ENCODE data around the gene ZRANB1. TPM values are rescaled to one million over a fixed set of nuclear protein-coding genes. Genes with fewer than 3 reads are reported as not detected.

The ZRANB1 gene
- total RNA-seq, 1 donor from 2014 or later: 21.8 TPM

GRCh38 chr10:124949543-124949942, 7.6 kb downstream of the ZRANB1 start:
- Histone ChIP-seq H3K27me3 (no peaks in the 10 kb centered on the region), H2AFZ (replicated peaks) (no peak overlapping the region), H3K4me2 (no peak overlapping the region), H3K36me3 (no peaks in the 10 kb centered on the region), H3K4me1 (no peaks in the 10 kb centered on the region), H3K9me3 (ENCODE audit: low read depth) (no peaks in the 10 kb centered on the region), H3K4me3 (no peak overlapping the region), H3K79me2 (ENCODE audit: low read depth) (peaks cover 100% of the 10 kb centered on the region), H3K9ac (no peak overlapping the region), H3K27ac (no peak overlapping the region), H3F3A (ENCODE audit: low read depth) (no peaks in the 10 kb centered on the region), H4K20me1 (ENCODE audit: low read depth) (peaks cover 64% of the 10 kb centered on the region)
- H3K27ac Mint-ChIP-seq: no peak overlapping the region
- H3K27me3 Mint-ChIP-seq (ENCODE audit: insufficient read depth, low read depth): peaks cover 2% of the 10 kb centered on the region
- H3K36me3 Mint-ChIP-seq: peaks cover 30% of the 10 kb centered on the region
- H3K9me3 Mint-ChIP-seq: no peaks in the 10 kb centered on the region
- no peak overlapping the region for H3K4me3 Mint-ChIP-seq
- peaks cover 9% of the 10 kb centered on the region for H3K4me1 Mint-ChIP-seq
- no peak for DNase-seq (ENCODE audit: low spot score)
- TF ChIP-seq EZH2phosphoT487 (IDR thresholded peaks at IDR 0.05) (no peak), EZH2 (IDR thresholded peaks at IDR 0.05) (no peak)

GRCh38 chr10:124952123-124952522, 10.2 kb downstream of the ZRANB1 start:
- H3K36me3 ChIP-seq: no peaks in the 10 kb centered on the region
- no peak overlapping the region for H3K27ac ChIP-seq
- Mint-ChIP-seq H3K4me1 (peaks cover 6% of the 10 kb centered on the region), H3K4me3 (no peak overlapping the region), H3K36me3 (peaks cover 21% of the 10 kb centered on the region), H3K27ac (no peak overlapping the region), H3K27me3 (ENCODE audit: insufficient read depth, low read depth) (peaks cover 2% of the 10 kb centered on the region), H3K9me3 (no peaks in the 10 kb centered on the region)
- H3K9me3 ChIP-seq (ENCODE audit: low read depth): no peaks in the 10 kb centered on the region
- H3K4me1 ChIP-seq: no peaks in the 10 kb centered on the region
- no peak for DNase-seq (ENCODE audit: low spot score)
- H3K27me3 ChIP-seq: no peaks in the 10 kb centered on the region
- no peak overlapping the region for H3K4me2 ChIP-seq
- TF ChIP-seq CTCF (IDR thresholded peaks at IDR 0.05) (no peak), EZH2phosphoT487 (IDR thresholded peaks at IDR 0.05) (no peak), EZH2 (IDR thresholded peaks at IDR 0.05) (no peak)
- H2AFZ ChIP-seq (replicated peaks): no peak overlapping the region
- peaks cover 99% of the 10 kb centered on the region for H3K79me2 ChIP-seq (ENCODE audit: low read depth)
- no peak overlapping the region for H3K4me3 ChIP-seq
- H3F3A ChIP-seq (ENCODE audit: low read depth): no peaks in the 10 kb centered on the region
- peaks cover 57% of the 10 kb centered on the region for H4K20me1 ChIP-seq (ENCODE audit: low read depth)
- no peak overlapping the region for H3K9ac ChIP-seq

DNA sequence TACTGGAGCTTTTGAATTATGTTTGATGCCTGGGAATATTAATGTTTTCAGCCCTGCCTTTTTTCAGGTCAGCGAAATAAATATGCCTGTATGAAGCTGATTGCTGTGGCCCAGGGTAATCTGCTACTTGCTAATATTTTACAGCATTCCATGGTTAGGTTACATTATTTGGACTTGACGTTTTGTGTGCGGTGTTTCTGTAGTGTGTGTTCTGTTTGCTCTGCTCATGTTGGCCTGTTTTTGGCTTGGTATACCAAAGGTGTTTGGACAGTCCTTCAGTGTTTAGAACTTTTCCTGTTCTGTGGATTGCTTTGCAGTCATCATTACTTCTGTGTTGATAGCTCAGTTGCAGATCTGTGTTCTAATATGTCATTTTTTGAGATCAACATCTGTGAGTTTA, 11.5 kb downstream of the ZRANB1 start:
- peaks cover 10% of the 10 kb centered on the region for H3K4me1 Mint-ChIP-seq
- H2AFZ ChIP-seq (replicated peaks): no peak overlapping the region
- no peaks in the 10 kb centered on the region for H3K9me3 Mint-ChIP-seq
- no peak overlapping the region for H3K4me2 ChIP-seq
- no peak for DNase-seq (ENCODE audit: low spot score)
- H3K36me3 Mint-ChIP-seq: peaks cover 14% of the 10 kb centered on the region
- H3K79me2 ChIP-seq (ENCODE audit: low read depth): peaks cover 99% of the 10 kb centered on the region
- TF ChIP-seq EZH2phosphoT487 (IDR thresholded peaks at IDR 0.05) (no peak), EZH2 (IDR thresholded peaks at IDR 0.05) (no peak), CTCF (IDR thresholded peaks at IDR 0.05) (no peak)
- peaks cover 58% of the 10 kb centered on the region for H4K20me1 ChIP-seq (ENCODE audit: low read depth)
- no peak overlapping the region for H3K4me3 ChIP-seq
- no peak overlapping the region for H3K9ac ChIP-seq
- H3K27me3 ChIP-seq: no peaks in the 10 kb centered on the region
- no peaks in the 10 kb centered on the region for H3K4me1 ChIP-seq
- H3K27ac Mint-ChIP-seq: peak overlapping the region; percentile 11
- H3K27me3 Mint-ChIP-seq (ENCODE audit: insufficient read depth, low read depth): peaks cover 2% of the 10 kb centered on the region
- no peaks in the 10 kb centered on the region for H3K9me3 ChIP-seq (ENCODE audit: low read depth)
- no peaks in the 10 kb centered on the region for H3K36me3 ChIP-seq
- H3K4me3 Mint-ChIP-seq: no peak overlapping the region
- no peaks in the 10 kb centered on the region for H3F3A ChIP-seq (ENCODE audit: low read depth)
- no peak overlapping the region for H3K27ac ChIP-seq

DNA sequence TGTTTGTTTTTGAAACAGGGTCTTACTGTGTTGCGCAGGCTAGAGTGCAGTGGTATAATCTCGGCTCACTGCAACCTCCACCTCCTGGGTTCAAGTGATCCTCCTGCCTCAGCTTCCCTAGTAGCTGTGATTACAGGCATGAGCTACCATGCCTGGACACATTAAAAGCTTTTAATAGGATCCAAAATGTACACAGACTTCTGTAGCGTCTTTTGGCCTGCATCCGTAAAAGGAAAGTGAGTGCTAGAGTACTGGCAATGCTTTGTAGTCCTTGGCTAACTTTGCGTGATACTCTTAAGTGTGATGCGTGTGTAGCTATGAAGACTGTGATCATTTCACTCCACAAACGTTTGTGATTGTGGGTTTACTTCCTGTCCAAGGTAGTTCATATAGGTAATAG, 13.3 kb downstream of the ZRANB1 start:
- Histone ChIP-seq H3K9ac (no peak overlapping the region), H3K4me3 (no peak overlapping the region), H4K20me1 (ENCODE audit: low read depth) (peaks cover 74% of the 10 kb centered on the region), H3K27me3 (no peaks in the 10 kb centered on the region), H3K79me2 (ENCODE audit: low read depth) (peaks cover 99% of the 10 kb centered on the region), H3K9me3 (ENCODE audit: low read depth) (no peaks in the 10 kb centered on the region), H3K4me2 (no peak overlapping the region), H3K27ac (no peak overlapping the region), H3K4me1 (no peaks in the 10 kb centered on the region), H2AFZ (replicated peaks) (no peak overlapping the region), H3F3A (ENCODE audit: low read depth) (no peaks in the 10 kb centered on the region), H3K36me3 (no peaks in the 10 kb centered on the region)
- Mint-ChIP-seq H3K9me3 (no peaks in the 10 kb centered on the region), H3K36me3 (peaks cover 5% of the 10 kb centered on the region), H3K4me3 (no peak overlapping the region), H3K27me3 (ENCODE audit: insufficient read depth, low read depth) (peaks cover 2% of the 10 kb centered on the region), H3K4me1 (peaks cover 10% of the 10 kb centered on the region), H3K27ac (no peak overlapping the region)
- DNase-seq (ENCODE audit: low spot score): no peak
- TF ChIP-seq EZH2phosphoT487 (IDR thresholded peaks at IDR 0.05) (no peak), CTCF (IDR thresholded peaks at IDR 0.05) (no peak), EZH2 (IDR thresholded peaks at IDR 0.05) (no peak)

Data from neural progenitor cell (in vitro differentiated cells).